K562 (cell line): ENCODE data around the gene ZNF512B. TPM values are rescaled to one million over a fixed set of nuclear protein-coding genes. Genes with fewer than 3 reads are reported as not detected.

Experiments
- CBFB ChIP-seq: sonication (generic); formaldehyde crosslinking; IDR thresholded peaks from 2 replicates; pipeline ENCODE4 v1.4.0; 2020; ENCODE audit warnings: mild to moderate bottlenecking, missing genetic modification reagents
- CEBPG ChIP-seq, 3 experiments: fragments of 200-800 bp in 1 of 3; sonication (Bioruptor generic) in 1 of 3; sonication (generic) in 1 of 3; formaldehyde crosslinking in 1 of 3; IDR thresholded peaks in 2 of 3; conservative IDR thresholded peaks in 1 of 3; 2 replicates each; pipeline versions ENCODE4 v1.6.1 to v1.8.0; 2016 to 2022; ENCODE audit warnings: missing compliant biosample characterization in 2 of 3, missing genetic modification characterization in 2 of 3, mild to moderate bottlenecking in 1 of 3, missing genetic modification reagents in 1 of 3
- COPS2 ChIP-seq: fragments of 450-650 bp; conservative IDR thresholded peaks from 2 replicates; pipeline ENCODE4 v1.6.1; 2016; ENCODE audit warnings: mild to moderate bottlenecking, moderate library complexity
- CREBBP ChIP-seq: IDR thresholded peaks from one replicate; pipeline ENCODE4 v1.6.1; 2012; ENCODE audit warnings: low read depth, mild to moderate bottlenecking, control low read depth, inconsistent platforms, low read length
- E2F8 ChIP-seq: fragments of 450-650 bp; IDR thresholded peaks from 2 replicates; pipeline ENCODE4 v1.7.1; 2018; ENCODE audit warnings: mild to moderate bottlenecking, low read depth; ENCODE audit not compliant: partially characterized antibody
- KAT2B ChIP-seq: IDR thresholded peaks from one replicate; pipeline ENCODE4 v1.6.1; 2012; ENCODE audit warnings: low read depth, mild to moderate bottlenecking, control low read depth, inconsistent platforms, low read length, moderate library complexity
- MECOM ChIP-seq: fragments of 250-450 bp; sonication (Bioruptor Pico); IDR thresholded peaks from 2 replicates; pipeline ENCODE4 v1.8.0; 2022; ENCODE audit warnings: inconsistent platforms
- MTA3 ChIP-seq: fragments of 450-650 bp; formaldehyde crosslinking; IDR thresholded peaks from 2 replicates; pipeline ENCODE4 v1.6.1; 2017; ENCODE audit warnings: mild to moderate bottlenecking, borderline replicate concordance
- NCOA6 ChIP-seq: fragments of 450-650 bp; IDR thresholded peaks from 2 replicates; pipeline ENCODE4 v1.6.1; 2017; ENCODE audit warnings: mild to moderate bottlenecking
- NONO ChIP-seq, 2 experiments: fragments of 200-400 bp in 1 of 2; fragments of 450-650 bp in 1 of 2; formaldehyde crosslinking in 1 of 2; IDR thresholded peaks; 2 replicates each; pipeline ENCODE4 v1.6.1; 2017; ENCODE audit warnings: low read depth in 2 of 2, mild to moderate bottlenecking in 2 of 2, moderate library complexity in 2 of 2, low read length in 1 of 2
- NR4A1 ChIP-seq, 2 experiments: fragments of 250-450 bp in 1 of 2; fragments of 450-650 bp in 1 of 2; sonication (Bioruptor Pico) in 1 of 2; IDR thresholded peaks; 2 replicates each; pipeline versions ENCODE4 v1.4.0 to v1.6.1; 2016 to 2020; ENCODE audit warnings: mild to moderate bottlenecking in 2 of 2, missing compliant biosample characterization in 1 of 2, missing genetic modification characterization in 1 of 2, moderate library complexity in 1 of 2
- POLR2B ChIP-seq: fragments of 450-650 bp; IDR thresholded peaks from 2 replicates; pipeline ENCODE4 v1.6.1; 2018; ENCODE audit warnings: low read depth; ENCODE audit not compliant: partially characterized antibody
- RBM39 ChIP-seq: fragments of 200-400 bp; formaldehyde crosslinking; optimal IDR thresholded peaks from 2 replicates; pipeline ENCODE3; 2018; ENCODE audit warnings: low read depth, low read length
- TAL1 ChIP-seq: fragments of 450-650 bp; IDR thresholded peaks from 2 replicates; pipeline ENCODE4 v1.6.1; 2016; ENCODE audit warnings: mild to moderate bottlenecking
- ZKSCAN8 ChIP-seq: fragments of 200-800 bp; sonication (Bioruptor generic); IDR thresholded peaks from 2 replicates; pipeline ENCODE4 v1.6.1; 2016; ENCODE audit warnings: missing genetic modification characterization, missing compliant biosample characterization
- ZNF165 ChIP-seq: fragments of 250-450 bp; sonication (Bioruptor Pico); IDR thresholded peaks from 2 replicates; pipeline ENCODE4 v1.4.0; 2020; ENCODE audit warnings: borderline replicate concordance
- ZNF347 ChIP-seq: fragments of 450-650 bp; formaldehyde crosslinking; IDR thresholded peaks from 2 replicates; pipeline ENCODE4 v1.4.0; 2020; ENCODE audit warnings: low read depth, mild to moderate bottlenecking, moderate library complexity
- ZNF57 ChIP-seq: fragments of 450-650 bp; formaldehyde crosslinking; IDR thresholded peaks from 2 replicates; pipeline ENCODE4 v1.4.0; 2020; ENCODE audit warnings: mild to moderate bottlenecking, moderate library complexity
- ZNF740 ChIP-seq, 3 experiments: fragments of 200-800 bp in 1 of 3; sonication (Bioruptor generic) in 1 of 3; sonication (generic) in 1 of 3; formaldehyde crosslinking in 1 of 3; IDR thresholded peaks; 2 replicates each; pipeline versions ENCODE4 v1.6.1 to v1.8.0; 2016 to 2022; ENCODE audit warnings: mild to moderate bottlenecking in 2 of 3, missing compliant biosample characterization in 2 of 3, missing genetic modification characterization in 2 of 3, missing genetic modification reagents in 1 of 3
- polyA plus RNA-seq, 8 experiments: library from polyadenylated mRNA; depleted of rRNA in 4 of 8; stranded (reverse) in 5 of 8; unstranded in 3 of 8; fragments of >200 nt; fragmentation: Nextera tagmentation in 2 of 8; fragmentation: Illumina TruSeq in 1 of 8; extraction: Ambion mirVana in 2 of 8; extraction: Trizol in 1 of 8; gene quantifications; 2 replicates each; pipeline versions ENCODE4 v1.2.1 to v1.2.3, GENCODE V29; 2011 to 2014; ENCODE audit warnings: inconsistent platforms in 1 of 8, missing spikeins in 1 of 8
- total RNA-seq, 7 experiments: library from RNA; depleted of rRNA in 6 of 7; stranded (reverse); fragments of >200 nt in 6 of 7; fragmentation: Illumina TruSeq in 2 of 7; extraction: Trizol in 2 of 7; gene quantifications; 2 replicates each; pipeline versions ENCODE4 v1.2.1 to v1.2.3, GENCODE V29; 2011 to 2021; ENCODE audit warnings: low replicate concordance in 1 of 7
- TF ChIP-seq, protein P1 (sequence below), 2 experiments: fragments of 200-800 bp in 1 of 2; sonication (Bioruptor generic) in 1 of 2; sonication (generic) in 1 of 2; formaldehyde crosslinking in 1 of 2; IDR thresholded peaks in 1 of 2; conservative IDR thresholded peaks in 1 of 2; 2 replicates each; pipeline versions ENCODE4 v1.5.0 to v1.6.1; 2016 to 2020; ENCODE audit warnings: missing compliant biosample characterization in 1 of 2, missing genetic modification characterization in 1 of 2, missing genetic modification reagents in 1 of 2

ZNF512B gene
- total and polyA plus RNA-seq, 9 of the 15 experiments (the other 6 are each of a cell fraction or from before 2014, with no cell fraction given): 0.01 to 27.8 (median 8.2) TPM

DNA sequence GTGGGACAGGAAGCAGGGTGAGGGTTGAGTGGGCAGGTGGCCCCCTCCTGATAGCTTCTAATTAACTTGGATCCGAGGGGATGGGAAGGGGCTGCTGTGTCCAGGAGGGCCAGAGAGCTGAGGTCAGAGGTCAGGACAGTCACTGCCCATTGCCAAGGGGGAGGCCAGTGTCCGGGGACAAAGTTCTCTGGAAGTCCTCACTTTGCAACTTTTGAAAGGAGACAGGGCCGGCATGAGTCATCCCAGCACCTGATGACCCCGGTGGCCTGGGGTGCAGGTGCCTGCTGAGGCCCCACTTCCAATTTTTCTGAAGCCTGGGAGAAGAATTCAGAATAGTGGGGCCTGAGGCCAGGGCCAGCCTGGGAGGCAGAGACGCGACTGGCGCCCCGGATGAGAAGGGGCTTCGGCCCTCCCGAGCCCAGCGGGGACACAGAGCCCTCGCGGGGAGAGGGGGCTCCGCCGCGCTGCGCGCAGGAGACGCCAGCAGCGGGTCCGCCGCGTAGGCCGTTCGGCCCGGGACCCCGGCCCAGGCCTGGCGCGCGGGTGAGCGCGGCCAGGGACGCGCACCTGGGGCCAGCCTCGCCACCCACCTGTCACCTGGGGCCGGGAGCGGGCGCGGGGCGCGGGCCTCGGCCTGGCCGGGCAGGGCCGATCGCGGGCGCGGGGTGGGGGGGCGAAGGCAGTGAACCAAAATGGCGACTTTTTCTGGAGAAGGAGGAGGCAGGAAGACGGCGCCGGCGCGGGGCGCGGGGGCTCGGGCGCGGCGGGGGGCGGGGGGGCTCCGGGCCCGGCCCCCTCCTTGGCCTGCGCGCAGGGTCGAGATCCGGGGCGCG lies 586 bp downstream of the ZNF512B start (continued):
- TF ChIP-seq ZKSCAN8 (no peak), CEBPG (CRISPR knock-in tag; IDR thresholded peaks at IDR 0.05) (no peak), CEBPG (tag; conservative IDR thresholded peaks at IDR 0.05 in 1 of 2, IDR thresholded peaks at IDR 0.05 in 1 of 2) (no peak), CBFB (CRISPR knock-in tag) (no peak), NR4A1 (CRISPR knock-in tag; IDR thresholded peaks at IDR 0.05) (no peak), NR4A1 (tag; IDR thresholded peaks at IDR 0.05) (no peak), MECOM (no peak), COPS2 (no peak), KAT2B (no peak), POLR2B (no peak), RBM39 (no peak), E2F8 (no peak), TAL1 (no peak), ZNF347 (CRISPR knock-in tag) (no peak), NCOA6 (no peak), MTA3 (no peak), NONO (IDR thresholded peaks at IDR 0.05; ENCODE audit: low read depth in 2 of 2, low read length in 1 of 2) (0 out of 4 replicates have a peak, but pooled peaks of 1 of the 2 experiments have one; percentile 23), ZNF57 (CRISPR knock-in tag) (no peak), ZNF165 (no peak), CREBBP (no peak), ZNF740 (CRISPR knock-in tag; IDR thresholded peaks at IDR 0.05) (peak; percentile 85; the same call in 1 of the 2 replicates), ZNF740 (tag; IDR thresholded peaks at IDR 0.05) (peak in 1 of 2 experiments; percentile 79; a peak in 2 of 4 replicates)
- TF ChIP-seq, protein P1, sequence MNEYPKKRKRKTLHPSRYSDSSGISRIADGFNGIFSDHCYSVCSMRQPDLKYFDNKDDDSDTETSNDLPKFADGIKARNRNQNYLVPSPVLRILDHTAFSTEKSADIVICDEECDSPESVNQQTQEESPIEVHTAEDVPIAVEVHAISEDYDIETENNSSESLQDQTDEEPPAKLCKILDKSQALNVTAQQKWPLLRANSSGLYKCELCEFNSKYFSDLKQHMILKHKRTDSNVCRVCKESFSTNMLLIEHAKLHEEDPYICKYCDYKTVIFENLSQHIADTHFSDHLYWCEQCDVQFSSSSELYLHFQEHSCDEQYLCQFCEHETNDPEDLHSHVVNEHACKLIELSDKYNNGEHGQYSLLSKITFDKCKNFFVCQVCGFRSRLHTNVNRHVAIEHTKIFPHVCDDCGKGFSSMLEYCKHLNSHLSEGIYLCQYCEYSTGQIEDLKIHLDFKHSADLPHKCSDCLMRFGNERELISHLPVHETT (CRISPR knock-in tag; conservative IDR thresholded peaks at IDR 0.05 in 1 of 2, IDR thresholded peaks at IDR 0.05 in 1 of 2): 0 out of 4 replicates have a peak, but pooled peaks of 1 of the 2 experiments have one; percentile 11
